ENCODE results near the gene TMEM164.

- TF ChIP-seq SUZ12 (IDR thresholded peaks at IDR 0.05), result no peak
- TF ChIP-seq LEF1 (IDR thresholded peaks at IDR 0.05; ENCODE audit: borderline replicate concordance), result no peak
- no peak for TF ChIP-seq FOXK2 (IDR thresholded peaks at IDR 0.05)
- TF ChIP-seq FOXM1 (IDR thresholded peaks at IDR 0.05; ENCODE audit: borderline replicate concordance), result no peak
- no peak for TF ChIP-seq SP1 (IDR thresholded peaks at IDR 0.05)
- TF ChIP-seq BHLHE40 (IDR thresholded peaks at IDR 0.05; ENCODE audit: borderline replicate concordance), result no peak
- TF ChIP-seq ZNF384 (IDR thresholded peaks at IDR 0.05), result no peak
- TF ChIP-seq ARNT (IDR thresholded peaks at IDR 0.05), result no peak
- TF ChIP-seq FOXA1 (IDR thresholded peaks at IDR 0.05), result no peak
- no peak for TF ChIP-seq L3MBTL2 (conservative IDR thresholded peaks at IDR 0.05)
- no peak for TF ChIP-seq ELF4 (IDR thresholded peaks at IDR 0.05)
- no peak for TF ChIP-seq NFRKB (IDR thresholded peaks at IDR 0.05)
- no peak for TF ChIP-seq PKNOX1 (IDR thresholded peaks at IDR 0.05)
Measured at GRCh38 chrX:110118530-110118929, 115.6 kb downstream of the TMEM164 start.

Measured in HEK293T (cell line).